H1 (cell line): ENCODE measurements around the gene SERPINF2. TPM values are rescaled to one million over a fixed set of nuclear protein-coding genes. Genes with fewer than 3 reads are reported as not detected.

Experiments used
- SAP30 ChIP-seq: fragments of 300-600 bp; sonication (generic); IDR thresholded peaks from 2 replicates; pipeline ENCODE4 v1.7.1; 2012; ENCODE audit warnings: low read length, moderate library complexity, mild to moderate bottlenecking, inconsistent platforms; ENCODE audit not compliant: insufficient read depth, insufficient replicate concordance
- polyA plus RNA-seq, 7 experiments: library from polyadenylated mRNA; depleted of rRNA in 3 of 7; stranded (reverse) in 5 of 7; unstranded in 2 of 7; fragments of >200 nt in 5 of 7; fragments of 200-250 nt in 2 of 7; gene quantifications; 1 replicate in 5 of 7; 2 replicates in 1 of 7; 4 replicates in 1 of 7; pipeline versions ENCODE4 v1.2.1 to v1.2.3, GENCODE V29; 2011 to 2013; ENCODE audit warnings: missing spikeins in 2 of 7, mixed read lengths in 2 of 7
- total RNA-seq: library from RNA; stranded (reverse); fragmentation: NEBNext Ultra II Directional; extraction: Animal tissue kit (Norgen Biotek cat#: 25700); gene quantifications from 2 replicates; pipeline ENCODE4 v1.2.1, GENCODE V29; 2021
- TF ChIP-seq, protein P1 (sequence below): IDR thresholded peaks from 2 replicates; pipeline ENCODE4 v1.6.1; 2011; ENCODE audit warnings: low read length, improper control_type of control experiment

The SERPINF2 gene
- total and polyA plus RNA-seq, 2 of the 8 experiments (the other 6 are each of a cell fraction or from before 2014, with no cell fraction given), result 1.8 to 3.2 TPM

GRCh38 chr17:1724351-1724868, 18.3 kb upstream of the SERPINF2 start, which contains the start of gene WDR81 (continued):
- TF ChIP-seq, protein P1, sequence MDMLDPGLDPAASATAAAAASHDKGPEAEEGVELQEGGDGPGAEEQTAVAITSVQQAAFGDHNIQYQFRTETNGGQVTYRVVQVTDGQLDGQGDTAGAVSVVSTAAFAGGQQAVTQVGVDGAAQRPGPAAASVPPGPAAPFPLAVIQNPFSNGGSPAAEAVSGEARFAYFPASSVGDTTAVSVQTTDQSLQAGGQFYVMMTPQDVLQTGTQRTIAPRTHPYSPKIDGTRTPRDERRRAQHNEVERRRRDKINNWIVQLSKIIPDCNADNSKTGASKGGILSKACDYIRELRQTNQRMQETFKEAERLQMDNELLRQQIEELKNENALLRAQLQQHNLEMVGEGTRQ, result peak; percentile 99
- no peak for TF ChIP-seq SAP30
